Astrocyte (in vitro differentiated cells and primary cell): ENCODE results near the gene ASMTL.
A peak's percentile ranks its signal among the peaks of the same experiment; 100 is the strongest.

ENCODE experiments used
- CTCF ChIP-seq: IDR thresholded peaks from 2 replicates; pipeline ENCODE4 v1.5.1; 2011; ENCODE audit warnings: low read depth, mild to moderate bottlenecking, inconsistent platforms, low read length, moderate library complexity; ENCODE audit not compliant: insufficient read depth
- EZH2 ChIP-seq: IDR thresholded peaks from 2 replicates; pipeline ENCODE4 v1.6.1; 2012; ENCODE audit warnings: mild to moderate bottlenecking, low read length, inconsistent platforms; ENCODE audit not compliant: insufficient read depth

DNA sequence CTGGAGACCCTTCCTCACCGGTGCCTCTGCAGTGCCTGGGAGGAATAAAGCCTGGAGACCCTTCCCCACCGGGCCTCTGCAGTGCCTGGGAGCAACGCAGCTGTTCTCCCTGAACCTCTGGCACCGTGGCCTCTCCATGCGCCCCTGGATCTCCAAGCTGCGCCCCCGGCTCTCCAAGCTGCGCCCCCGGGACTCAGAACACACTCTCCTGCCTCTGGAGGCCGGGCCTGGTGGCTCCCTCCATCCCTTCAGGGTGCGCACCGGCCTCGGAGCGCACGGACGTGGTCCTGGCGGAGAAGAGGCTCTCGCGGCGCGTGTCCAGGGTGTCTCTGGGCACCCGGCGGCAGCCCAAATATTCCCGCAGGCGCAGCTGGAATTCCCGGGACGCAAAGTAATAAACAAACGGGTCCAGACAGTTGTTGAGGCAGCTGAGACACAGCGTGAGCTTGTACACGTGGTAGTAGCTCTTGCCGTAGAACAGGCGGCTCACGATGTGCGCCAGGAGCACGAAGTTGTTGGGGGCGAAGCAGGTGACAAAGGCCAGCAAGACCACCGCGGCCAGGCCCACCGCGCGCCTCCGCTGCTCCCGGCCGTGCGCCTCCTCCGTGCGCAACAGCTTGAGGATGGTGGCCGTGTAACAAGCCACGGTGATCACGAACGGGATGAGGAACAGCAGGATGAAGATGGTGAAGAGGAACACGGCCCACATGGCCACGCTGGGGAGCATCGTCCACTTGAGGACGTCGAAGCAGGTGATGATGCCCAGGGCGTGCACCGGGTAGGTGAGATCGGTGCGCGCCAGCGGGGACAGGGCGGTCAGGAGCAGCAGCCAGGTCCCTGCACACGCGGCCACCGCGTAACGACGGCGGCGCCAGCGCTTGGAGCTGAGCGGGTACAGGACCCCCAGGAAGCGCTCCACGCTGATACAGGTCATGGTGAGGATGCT, 12.8 kb upstream of the ASMTL start:
- TF ChIP-seq CTCF = no peak
- peak; percentile 65 for TF ChIP-seq EZH2
